Lower leg skin (tissue), 4 donors: Measurements from ENCODE around the gene METTL25B. TPM values are rescaled to one million over a fixed set of nuclear protein-coding genes. Genes with fewer than 3 reads are reported as not detected.
A peak's percentile ranks its signal among the peaks of the same experiment; 100 is the strongest.
"Not testable (repeated sequence)": the region's sequence is repeated elsewhere in the genome, so short reads cannot be mapped to it uniquely, and the experiment has no call there.

Source experiments
- DNase-seq, 2 donors: peaks; one replicate each; pipeline ENCODE4 v3.0.0-alpha.2; 2019; ENCODE audit warnings: low spot score in 2 of 2
- H3K4me3 ChIP-seq: fragments of 200-600 bp; sonication (generic); 2 replicates; pipeline ENCODE4 v1.5.1; 2017; ENCODE audit warnings: mild to moderate bottlenecking, low read depth; ENCODE audit not compliant: poor library complexity, severe bottlenecking
- POLR2A ChIP-seq, 2 donors: fragments of 450-650 bp; IDR thresholded peaks; one replicate each; pipeline ENCODE4 v1.6.1; 2016 to 2017; ENCODE audit warnings: antibody characterized with exemption in 2 of 2, mild to moderate bottlenecking in 1 of 2, moderate library complexity in 1 of 2
- WGBS, 2 donors: methylation state at CpG; one replicate each; pipeline ENCODE4 v1.1.5; 2018; 5-methylcytosine and 5-hydroxymethylcytosine counted together
- intact Hi-C: fragments of 100-400 bp; cut with DNase I; formaldehyde crosslinking; loops from one replicate; pipeline ENCODE4 v1.15.0; 2023; ENCODE audit warnings: low total_unique reads
- total RNA-seq, 4 donors: library from RNA; depleted of rRNA; stranded (reverse); fragments of >200 nt; gene quantifications; one replicate each; pipeline ENCODE4 v1.1.0, GENCODE V29; 2016
- TF ChIP-seq, protein P1 (sequence below), 3 donors: fragments of 450-650 bp; IDR thresholded peaks; one replicate each; pipeline ENCODE4 v1.5.1; 2016; ENCODE audit warnings: antibody characterized with exemption in 3 of 3, mild to moderate bottlenecking in 3 of 3, moderate library complexity in 2 of 3

The METTL25B gene
- total RNA-seq, 4 donors from 2014 or later, result 20.3 to 39.0 (median 28.2) TPM

DNA sequence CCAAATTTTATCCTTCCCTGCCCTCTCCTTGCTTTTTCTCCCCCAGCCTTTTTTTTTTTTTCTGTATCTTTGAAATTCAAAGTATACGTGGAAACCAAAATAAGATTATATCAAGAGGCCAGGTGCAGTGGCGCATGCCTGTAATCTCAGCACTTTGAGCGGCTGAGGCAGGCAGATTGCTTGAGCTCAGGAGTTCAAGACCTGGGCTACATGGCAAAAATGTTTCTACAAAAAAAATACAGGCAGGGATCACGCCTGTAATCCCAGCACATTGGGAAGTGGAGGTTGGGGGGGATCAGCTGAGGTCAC is 32.5 kb downstream of the METTL25B start:
- WGBS, 2 donors, result 70 to 78% methylated on average over 4 of the region's 4 CpGs
- intact Hi-C loops, result no loop called here
- TF ChIP-seq, protein P1, sequence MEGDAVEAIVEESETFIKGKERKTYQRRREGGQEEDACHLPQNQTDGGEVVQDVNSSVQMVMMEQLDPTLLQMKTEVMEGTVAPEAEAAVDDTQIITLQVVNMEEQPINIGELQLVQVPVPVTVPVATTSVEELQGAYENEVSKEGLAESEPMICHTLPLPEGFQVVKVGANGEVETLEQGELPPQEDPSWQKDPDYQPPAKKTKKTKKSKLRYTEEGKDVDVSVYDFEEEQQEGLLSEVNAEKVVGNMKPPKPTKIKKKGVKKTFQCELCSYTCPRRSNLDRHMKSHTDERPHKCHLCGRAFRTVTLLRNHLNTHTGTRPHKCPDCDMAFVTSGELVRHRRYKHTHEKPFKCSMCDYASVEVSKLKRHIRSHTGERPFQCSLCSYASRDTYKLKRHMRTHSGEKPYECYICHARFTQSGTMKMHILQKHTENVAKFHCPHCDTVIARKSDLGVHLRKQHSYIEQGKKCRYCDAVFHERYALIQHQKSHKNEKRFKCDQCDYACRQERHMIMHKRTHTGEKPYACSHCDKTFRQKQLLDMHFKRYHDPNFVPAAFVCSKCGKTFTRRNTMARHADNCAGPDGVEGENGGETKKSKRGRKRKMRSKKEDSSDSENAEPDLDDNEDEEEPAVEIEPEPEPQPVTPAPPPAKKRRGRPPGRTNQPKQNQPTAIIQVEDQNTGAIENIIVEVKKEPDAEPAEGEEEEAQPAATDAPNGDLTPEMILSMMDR (IDR thresholded peaks at IDR 0.05), result no peak
- no peak for TF ChIP-seq POLR2A (IDR thresholded peaks at IDR 0.05)
- no peak for DNase-seq
- H3K4me3 ChIP-seq, result no peak overlapping the region

DNA sequence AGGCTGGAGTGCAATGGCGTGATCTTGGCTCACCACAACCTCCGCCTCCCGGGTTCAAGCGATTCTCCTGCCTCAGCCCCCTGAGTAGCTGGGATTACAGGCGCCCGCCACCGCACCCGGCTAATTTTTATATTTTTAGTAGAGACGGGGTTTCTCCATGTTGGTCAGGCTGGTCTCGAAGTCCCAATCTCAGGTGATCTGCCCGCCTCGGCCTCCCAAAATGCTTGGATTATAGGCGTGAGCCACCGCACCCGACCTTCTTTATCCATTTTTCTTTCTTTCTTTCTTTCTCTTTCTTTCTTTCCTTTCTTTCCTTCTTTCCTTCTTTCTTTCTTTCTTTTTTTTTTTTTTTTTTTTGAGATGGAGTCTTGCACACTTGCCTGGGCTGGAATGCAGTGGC is 36.9 kb downstream of the METTL25B start:
- peak in 1 of 2 donors; percentile 61 for DNase-seq
- H3K4me3 ChIP-seq, intact Hi-C loops: not testable (repeated sequence)
- 96 to 98% methylated on average over 15 of the region's 15 CpGs for WGBS, 2 donors

DNA sequence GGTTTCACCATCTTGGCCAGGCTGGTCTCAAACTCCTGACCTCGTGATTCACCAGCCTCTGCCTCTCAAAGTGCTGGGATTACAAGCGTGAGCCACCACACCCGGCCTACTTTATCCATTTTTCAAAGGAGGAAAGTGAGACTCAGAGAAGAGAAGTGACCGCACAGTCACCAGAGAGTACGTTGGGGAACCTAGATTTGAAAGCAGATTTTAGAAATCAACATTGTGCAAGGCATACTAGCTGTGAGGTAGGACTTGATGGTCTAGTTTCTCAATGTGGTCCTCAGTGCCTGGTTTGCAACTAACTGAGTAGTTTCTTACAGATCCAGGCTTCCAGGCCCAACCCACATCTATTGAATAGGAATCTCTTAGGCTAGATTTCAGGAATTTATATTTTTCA is 37.4 kb downstream of the METTL25B start:
- 83 to 90% methylated on average over 5 of the region's 5 CpGs for WGBS, 2 donors

DNA sequence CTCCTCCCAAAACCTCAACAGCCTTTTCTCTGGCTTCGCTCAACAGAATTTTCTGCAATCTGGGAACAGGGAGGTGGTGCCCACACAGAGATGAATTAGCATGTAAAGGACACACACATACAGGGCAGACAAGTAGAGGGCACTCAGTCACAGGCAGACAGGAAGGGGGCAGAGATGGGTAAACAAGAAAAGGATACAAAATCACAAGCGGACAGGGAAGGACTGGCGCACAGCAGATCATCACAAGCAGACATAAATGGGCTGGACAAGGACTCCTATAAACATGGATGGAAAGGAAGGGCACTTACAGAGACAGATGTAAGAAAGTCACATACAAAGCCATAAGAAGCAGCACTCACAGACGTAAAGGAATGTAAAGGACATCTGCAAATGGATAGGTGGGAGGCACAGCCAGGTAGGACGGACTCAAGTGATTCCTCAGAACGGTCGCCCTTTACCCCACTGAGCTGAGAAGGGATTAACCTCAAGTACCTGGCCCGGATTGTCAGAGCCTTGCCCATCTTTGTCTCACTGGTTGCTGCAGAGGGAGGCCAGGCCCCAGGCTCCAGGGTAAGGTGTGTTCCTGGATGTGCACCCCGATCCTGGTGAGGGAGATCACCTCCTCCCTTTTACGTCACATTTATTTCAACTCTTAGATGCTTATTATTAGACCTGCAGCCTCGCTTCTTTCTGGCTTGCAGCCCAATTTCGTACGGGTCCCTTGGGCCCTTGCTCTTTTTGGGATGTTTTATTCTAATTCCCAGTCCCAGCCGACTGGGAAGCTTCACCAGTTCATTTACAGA is 38.2 kb downstream of the METTL25B start:
- TF ChIP-seq, protein P1 (IDR thresholded peaks at IDR 0.05), result no peak
- TF ChIP-seq POLR2A (IDR thresholded peaks at IDR 0.05), result no peak
- intact Hi-C loops, result no loop called here
- WGBS, 2 donors, result 7 to 12% methylated on average over 14 of the region's 14 CpGs
- H3K4me3 ChIP-seq, result peak overlapping the region; percentile 34
- peak in 1 of 2 donors; percentile 93 for DNase-seq

More for the DNA sequence above, 37.4 kb downstream of the METTL25B start:
- TF ChIP-seq POLR2A (IDR thresholded peaks at IDR 0.05), result no peak
- TF ChIP-seq, protein P1 (IDR thresholded peaks at IDR 0.05), result no peak
- no peak for DNase-seq
- intact Hi-C loops, result no loop called here
- no peak overlapping the region for H3K4me3 ChIP-seq

DNA sequence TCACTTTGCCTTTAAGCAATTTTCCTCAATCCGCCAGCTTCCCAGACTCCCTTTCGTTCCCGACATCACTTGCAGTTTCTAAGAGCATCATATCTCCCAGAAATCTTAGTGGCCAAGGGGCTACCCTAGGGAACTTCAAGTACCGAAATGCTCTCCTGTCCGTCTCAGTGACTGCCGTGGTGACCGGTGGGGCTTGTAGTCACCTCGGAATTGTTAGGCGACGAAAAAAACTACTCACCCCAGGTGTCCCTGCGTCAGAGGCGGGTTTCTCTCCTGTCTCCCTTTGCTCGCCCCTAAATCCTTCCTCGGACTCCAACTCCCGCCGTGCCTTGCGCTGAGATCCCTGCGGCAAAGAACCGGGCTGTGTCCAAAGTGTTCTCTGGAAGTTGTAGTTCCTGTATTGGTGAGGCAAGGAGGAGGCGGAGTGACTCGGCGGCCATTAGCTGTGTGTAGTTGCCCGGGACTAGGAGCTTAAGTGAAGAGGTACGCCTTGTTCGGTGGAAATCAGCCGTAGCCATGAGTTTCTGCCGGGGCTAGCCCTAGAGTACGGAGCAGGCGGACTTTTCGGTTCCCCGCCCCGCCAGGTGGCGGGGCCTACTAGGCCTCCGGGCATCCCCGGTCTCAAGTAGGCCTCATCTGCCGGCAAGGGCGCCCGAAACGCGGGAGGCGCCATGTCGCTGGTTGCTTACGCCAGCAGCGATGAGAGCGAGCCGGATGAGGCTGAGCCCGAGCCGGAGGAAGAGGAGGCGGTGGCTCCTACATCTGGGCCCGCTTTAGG is 39.0 kb downstream of the METTL25B start, which contains the start of gene PRCC:
TSS of gene PRCC (plus strand) at position 435 of the 778 bp plus-strand sequence. CDS start at position 672, 237 bp downstream.
- peak within 1 kb of the TSS; percentile 92 for H3K4me3 ChIP-seq
- peak; percentile 99 for DNase-seq
- 0% methylated on average over 33 to 49 of the region's 50 CpGs for WGBS, 2 donors
- intact Hi-C loops, result no loop called here
- TF ChIP-seq, protein P1 (IDR thresholded peaks at IDR 0.05), result no peak
- peak in 1 of 2 donors; percentile 45 for TF ChIP-seq POLR2A (IDR thresholded peaks at IDR 0.05)
